NCI-H446 (cell line): ENCODE data around the gene RPL28.
A peak's percentile ranks its signal among the peaks of the same experiment; 100 is the strongest.
"Not testable (repeated sequence)": the region's sequence is repeated elsewhere in the genome, so short reads cannot be mapped to it uniquely, and the experiment has no call there.

ENCODE experiments used
- DNase-seq, 2 experiments: peaks; one replicate each; lab custom pipeline; 2025; lab: John Stamatoyannopoulos, UW

RPL28 gene

DNA sequence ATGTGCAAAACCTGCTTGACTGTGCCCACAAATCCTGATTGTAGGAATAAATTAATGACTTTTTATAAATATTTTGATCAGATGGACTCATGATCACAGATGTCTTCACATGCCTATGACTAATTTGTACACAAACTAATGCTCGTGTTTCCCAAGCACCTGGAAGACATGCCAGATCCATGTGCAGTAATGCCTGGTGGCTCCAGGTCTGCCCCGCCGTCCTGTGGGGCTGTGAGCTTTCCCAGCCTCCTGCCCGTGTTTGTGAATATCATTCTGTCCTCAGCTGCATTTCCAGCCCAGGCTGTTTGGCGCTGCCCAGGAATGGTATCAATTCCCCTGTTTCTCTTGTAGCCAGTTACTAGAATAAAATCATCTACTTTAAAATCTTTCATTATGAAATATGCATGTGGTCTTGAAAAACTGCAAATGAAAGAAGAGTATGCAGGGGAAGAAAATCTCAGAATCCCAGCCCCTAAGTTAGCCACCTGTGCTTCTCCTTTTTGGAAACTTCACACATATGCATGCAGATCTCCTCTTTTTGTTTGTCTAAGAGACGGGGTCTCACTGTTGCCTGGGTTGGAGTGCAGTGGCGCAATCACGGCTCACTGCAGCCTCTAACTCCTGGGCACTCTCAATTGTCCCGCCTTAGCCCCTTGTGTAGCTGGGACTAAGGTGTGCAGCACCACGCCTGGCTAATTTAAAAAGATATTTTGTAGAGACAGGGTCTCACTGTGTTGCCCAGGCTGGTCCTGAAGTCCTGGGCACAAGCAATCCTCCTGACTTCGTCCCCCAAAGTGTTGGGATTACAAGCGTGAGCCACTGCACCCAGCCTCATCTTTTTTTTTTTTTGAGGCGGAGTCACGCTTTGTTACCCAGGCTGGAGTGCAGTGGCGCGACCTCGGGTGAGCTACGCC is 6.2 kb downstream of the RPL28 start:
- DNase-seq: no peak

DNA sequence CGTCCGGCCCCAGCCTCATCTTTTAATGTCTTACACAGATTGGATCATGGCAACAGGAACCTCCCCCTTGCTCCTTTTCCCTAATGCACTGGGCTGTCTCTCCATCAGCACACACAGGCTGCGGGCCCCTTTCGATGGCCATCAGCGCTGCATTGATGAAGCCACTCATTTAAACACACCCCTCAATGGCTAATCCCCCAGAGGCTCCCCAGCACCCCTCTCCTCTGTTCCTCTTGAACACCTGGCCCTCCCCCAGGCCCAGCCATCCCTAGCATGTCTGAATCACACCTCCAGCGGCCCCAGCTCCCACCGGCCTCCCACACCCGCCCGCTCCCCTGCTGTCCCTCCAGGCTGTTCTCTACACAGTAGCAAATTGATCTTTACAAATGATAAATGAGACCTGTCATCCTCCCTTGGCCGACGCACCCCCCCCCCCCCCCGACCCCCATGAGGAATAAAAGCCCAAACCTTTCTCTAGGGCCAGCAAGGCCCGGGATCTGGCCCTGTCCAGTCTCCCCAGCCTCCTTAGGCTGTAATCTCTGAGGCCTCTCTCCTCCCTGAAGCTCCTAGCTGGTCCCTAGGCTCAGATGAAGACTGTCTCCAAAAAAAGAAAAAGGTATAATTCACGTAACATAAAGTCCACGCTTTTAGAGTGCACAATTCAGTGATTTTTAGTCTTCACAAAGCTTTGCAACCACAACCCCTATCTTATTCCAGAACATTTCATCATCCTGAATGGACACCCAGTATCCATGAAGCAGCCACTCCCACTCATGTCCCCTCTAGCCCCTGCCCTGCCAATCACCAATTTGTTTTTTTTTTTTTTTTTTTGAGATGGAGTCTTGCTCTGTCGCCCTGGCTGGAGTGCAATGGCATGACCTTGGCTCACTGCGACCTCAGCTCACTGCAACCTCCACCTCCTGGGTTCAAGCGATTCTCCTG is 7.4 kb downstream of the RPL28 start:
- DNase-seq: no peak

DNA sequence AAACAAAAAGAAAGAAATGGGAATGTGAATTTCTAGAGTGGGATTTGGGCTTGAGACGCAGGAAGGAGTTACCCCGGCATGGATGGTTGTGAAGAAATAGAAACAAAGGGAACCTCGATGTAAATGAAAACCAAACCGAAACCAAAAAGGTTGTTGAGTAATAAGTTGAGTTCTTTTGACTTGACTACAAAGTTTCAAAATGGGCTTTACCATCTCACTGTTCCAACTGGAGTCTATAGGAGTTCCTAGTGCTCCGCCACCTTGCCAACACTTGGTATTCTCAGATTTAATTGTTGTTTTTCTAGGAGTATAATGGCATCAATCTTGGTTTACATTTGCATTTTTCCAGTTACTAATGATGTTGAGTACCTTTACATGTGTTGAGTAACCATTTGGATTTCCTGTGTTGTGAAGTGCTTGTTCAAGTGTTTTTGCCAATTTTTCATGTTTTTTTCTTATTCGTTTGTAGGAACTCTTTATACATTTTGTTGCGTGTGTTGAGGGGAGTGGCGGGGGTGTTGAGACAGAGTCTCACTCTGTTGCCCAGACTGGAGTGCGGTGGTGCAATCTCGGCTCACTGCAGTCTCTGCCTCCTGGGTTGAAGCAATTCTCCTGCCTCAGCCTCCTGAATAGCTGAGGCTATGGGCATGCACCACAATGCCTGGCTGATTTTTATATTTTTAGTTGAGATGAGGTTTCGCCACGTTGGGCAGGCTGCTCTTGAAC is 12.6 kb downstream of the RPL28 start:
- no peak for DNase-seq

DNA sequence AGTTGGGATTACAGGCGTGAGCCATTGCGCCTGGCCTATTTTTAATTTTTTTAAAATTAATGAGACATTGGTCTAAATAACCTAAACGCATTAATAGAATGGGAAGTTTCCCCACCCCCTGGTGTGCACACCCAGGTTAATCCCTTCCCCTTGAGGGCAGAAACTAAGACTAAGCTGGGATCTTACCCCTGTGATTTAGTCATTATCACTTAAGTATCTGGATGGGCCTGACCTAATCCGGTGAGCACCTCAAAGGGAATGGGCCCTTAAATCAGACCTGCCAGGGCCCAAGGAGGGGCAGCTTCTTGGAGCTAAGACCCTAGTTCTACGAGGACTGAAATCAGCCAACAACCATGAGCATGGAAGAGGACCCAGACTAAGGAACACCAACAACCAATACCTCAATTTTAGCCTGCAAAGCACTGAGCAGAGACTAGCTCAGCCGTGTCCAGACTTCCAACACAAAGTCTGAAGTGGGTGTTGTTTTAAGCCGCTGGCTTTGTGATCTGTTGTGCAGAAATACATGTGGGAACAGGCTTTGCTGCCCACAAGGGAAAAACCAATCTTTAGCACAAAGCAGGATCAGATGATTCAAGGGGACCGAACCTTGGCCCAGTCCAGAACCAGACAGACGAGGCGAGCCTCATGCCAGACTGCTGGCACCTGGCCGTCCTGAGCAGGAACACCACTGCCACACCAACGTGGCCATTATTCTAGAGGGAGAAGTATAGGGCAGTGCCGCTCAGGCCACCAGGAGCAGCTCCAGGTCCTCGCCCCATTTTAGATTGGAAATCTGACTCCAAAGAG is 14.8 kb downstream of the RPL28 start:
- DNase-seq: no peak

DNA sequence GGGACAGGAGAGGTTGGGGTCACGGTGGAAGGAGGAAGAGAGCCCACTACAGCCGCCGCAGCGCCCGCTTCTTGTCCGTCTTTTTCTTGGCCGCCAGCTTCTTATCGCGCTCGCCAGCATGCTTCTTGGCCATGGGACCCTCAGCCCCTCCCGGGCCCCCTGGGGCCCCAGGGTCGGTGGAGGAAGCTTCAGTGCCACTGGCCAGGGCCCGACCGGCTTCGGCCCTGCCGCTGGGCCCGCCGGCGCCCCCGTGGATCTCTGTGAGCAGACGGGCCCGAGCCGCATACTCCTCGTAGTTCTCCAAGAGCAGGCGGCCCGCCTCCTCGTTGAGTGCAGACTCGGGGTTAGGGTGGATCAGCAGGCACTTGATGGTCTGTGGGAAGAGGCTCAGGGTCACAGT is 15.7 kb downstream of the RPL28 start:
- not testable (repeated sequence) for DNase-seq

DNA sequence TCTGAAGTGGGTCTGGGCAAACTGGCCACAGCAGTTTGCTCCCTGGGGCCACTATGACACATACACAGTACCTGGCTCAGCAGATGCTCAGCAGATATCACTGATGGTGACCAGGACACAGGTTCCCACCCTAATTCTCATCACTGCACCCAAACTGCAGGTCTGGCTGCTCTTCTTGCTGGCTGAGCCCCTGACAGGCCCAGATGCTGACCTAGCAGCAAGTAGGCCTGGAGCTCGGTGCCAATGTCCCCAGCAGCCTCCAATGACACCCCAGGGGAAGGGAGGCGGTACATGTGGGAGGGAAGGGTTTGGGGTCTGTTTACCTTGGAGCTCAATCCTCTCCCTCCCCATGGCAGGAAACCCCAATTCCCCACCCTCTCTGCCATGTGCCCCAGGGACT is 16.8 kb downstream of the RPL28 start:
- DNase-seq: no peak

DNA sequence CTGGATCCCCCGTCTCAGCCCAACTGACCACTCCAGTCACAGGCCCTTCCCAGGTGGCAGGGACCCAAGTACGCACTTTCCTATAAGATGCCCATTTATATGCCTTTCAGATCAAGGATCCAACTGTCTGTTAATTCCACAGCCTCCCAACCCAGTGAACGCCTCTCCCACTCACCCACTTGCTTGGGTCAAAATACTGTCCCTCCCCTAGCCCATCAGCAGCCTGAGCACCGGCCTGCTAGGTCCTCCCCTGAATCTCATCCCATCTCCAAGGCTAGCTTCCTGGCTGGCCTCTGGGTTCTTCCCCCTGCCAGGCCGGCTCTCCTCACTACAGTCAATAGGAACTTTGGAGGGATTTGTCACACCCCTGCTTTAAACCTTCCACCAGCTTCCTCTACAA is 19.9 kb downstream of the RPL28 start:
- DNase-seq: no peak

DNA sequence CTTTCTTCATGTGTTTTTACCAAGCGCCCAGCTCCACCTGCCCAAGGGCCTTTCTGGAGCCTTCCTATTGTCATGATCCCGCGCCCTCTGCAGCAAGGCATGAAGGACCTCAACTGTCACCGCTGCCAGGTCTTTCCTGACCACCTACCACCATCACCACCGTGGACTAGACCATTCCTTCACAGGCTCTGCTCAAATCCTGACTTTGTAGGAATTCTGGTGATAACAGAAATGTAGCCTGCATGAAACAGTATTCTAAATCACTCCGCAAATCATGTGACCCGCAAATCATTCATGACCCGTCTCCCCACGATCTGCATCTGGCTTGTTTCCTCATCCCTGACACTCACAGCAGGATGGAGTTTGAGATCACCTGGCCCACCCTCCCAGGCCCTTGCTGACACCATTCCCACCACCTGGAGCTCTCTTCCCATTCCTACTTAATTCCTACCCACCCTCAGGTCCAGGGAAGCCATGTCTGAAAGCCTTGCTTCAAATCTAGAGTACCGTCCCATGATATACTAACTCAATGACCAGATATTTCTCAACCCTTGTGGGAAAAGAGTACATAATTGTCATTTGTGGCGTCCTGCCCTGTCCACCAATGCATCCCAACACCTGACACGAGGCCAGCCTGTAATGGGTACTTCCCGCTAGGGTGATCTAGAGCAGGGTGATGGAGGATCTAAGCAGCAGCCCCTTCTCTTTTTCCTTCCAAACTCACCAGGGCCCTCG is 20.5 kb downstream of the RPL28 start:
- DNase-seq: no peak

DNA sequence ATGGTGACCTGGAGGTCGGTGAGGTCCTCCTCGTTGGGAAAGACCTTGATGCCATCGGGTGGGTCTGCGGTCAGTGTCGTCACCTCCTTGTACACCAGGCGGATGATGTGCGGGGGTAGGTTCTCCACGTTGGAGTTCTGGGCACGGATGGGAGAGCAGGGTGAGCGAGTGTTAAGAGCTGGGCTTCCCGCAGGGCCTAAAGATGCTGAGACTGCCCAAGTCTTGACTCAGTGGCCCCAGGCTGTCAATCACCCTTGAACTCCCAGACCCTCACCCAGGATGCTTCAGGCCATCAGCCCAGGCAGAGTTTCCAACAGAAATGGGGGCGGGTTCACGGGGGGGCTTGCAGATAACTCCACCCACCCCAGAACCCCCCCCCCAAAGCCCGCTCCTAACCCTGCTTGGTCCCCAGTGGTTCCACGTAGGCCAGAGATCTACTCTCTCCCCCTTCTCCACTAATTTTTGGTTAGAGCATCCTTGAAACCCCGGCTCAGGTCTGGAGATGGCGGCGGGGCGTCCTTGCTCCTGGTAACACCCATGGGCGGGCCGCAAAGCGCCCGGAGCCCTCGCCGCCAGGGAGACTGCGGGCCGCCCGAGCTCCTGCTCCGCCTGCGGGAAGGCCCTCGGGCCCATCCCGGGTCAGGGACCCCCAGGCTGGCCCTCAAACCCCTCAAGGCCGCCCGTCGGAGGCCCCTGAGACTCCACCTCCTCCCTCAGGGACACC is 21.3 kb downstream of the RPL28 start:
- DNase-seq: no peak

DNA sequence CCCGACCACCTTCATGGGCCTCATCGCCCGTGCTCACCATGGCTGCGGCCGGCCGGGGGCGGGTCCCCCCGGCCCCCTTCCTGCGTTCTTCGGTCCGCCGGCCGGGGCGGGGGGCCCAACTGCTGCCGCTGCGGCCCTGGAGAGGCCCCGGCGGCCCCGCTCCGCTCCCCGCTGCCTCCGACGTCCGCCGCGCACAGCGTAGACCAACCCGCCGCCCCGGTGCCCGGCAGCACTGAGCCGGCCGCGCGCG is 21.7 kb downstream of the RPL28 start, which contains the start of gene UBE2S:
TSS of gene UBE2S (minus strand) at position 239 of the 250 bp plus-strand sequence. CDS start at position 40, 199 bp downstream.
- DNase-seq: not testable (repeated sequence)

DNA sequence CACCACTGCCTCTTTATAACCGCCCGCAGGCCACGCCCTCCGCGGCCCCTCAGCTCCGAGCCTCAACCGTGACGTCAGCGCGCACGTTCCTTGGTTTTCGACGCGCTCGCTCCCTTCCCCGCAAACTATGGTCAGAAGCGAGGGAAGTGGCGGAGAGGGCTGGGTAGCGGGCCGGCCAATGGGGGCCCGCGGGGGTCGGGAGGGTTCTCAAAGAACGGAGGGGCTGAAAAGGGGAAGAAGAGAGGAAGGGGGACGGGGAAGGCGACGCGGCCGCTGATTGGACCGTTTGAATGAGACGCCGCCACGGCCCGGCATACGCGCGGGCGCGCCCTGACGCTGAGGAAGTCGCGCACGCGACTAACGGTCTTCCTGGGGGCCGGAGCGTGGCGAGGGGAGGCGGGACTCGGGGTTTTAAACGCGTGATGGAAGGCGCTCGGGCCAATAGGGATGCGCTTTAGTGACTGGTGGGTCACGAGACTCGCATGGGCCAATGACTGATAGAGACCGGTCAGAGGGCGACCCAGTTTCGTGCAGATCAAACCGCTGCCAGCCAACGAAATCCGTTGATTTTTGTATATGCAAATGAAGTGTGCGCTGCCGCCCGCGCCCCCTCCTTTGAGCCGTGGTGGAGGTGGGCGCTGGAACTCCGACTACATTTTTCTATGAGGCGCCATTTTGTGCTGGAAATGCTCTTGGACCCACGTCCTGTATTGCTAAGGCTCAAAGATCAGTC is 22.2 kb downstream of the RPL28 start:
- peak; percentile 99 for DNase-seq

DNA sequence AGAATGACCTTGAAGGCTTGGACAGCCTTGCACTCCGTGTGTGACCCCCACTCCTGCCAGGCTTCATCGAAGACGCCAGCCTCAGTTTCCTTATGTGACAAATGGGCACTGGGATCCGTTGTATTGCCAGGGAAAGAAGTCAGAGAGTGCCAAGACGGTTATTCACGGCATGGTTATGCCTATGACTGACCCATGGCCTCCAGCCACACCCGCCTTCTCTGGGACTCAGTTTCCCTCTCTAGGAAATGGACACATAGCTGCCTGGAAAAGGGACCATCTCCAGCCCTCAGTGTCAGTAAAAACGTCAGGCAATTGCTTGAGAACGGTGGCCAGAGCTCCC is 22.8 kb downstream of the RPL28 start:
- no peak for DNase-seq

DNA sequence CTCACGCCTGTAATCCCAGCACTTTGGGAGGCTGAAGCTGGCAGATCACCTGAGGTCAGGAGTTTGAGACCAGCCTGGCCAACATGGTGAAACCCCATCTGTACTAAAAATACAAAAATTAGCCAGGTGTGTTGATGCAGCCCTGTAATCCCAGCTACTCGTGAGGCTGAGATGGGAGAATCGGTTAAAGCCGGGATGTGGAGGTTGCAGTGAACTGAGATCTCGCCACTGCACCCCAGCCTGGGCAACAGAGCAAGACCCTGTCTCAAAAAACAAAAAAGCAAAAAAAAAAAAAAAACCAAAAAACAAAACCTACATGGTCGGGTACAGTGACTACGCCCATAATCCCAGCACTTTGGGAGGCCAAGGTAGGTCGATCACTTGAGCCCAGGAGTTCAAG is 23.4 kb downstream of the RPL28 start:
- DNase-seq: not testable (repeated sequence)

DNA sequence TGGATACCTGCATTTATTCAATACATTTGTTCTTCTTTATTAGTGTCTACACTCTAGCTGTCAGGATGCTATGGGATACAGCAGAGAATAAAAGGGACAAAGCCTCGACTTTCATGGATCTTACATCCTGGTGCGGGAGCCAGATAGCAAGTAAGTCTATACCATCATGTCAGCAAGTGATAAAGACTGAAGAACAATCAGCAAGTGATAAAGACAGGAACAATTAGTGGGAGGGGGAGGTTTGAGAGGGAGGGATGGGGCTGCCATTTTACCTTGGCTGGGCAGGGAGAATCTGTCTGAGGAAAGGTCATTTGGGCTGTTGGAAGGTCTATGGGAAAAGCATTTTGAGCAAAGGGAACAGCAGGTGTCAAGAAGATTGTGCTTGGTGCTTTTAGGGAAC is 24.4 kb downstream of the RPL28 start:
- no peak for DNase-seq

DNA sequence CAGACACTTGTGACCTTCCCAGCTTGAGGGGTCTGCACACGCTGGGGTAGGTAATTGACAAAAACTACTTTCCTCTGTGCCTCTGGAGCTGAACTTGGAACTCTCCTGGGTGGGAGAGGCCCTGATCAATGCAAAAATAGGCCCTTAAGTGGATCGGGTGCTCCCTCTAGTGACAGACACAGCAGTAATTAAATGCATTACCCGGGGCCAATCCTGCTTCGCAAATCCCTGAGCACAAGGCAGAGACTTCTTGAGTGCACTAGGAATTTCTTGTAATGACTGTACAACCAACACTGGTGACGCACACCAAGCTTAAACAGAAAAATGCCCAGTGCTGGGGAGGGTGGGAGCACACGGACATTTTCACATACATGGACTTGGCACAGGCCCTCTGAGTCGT is 32.5 kb downstream of the RPL28 start:
- peak; percentile 55 to 81 for DNase-seq

DNA sequence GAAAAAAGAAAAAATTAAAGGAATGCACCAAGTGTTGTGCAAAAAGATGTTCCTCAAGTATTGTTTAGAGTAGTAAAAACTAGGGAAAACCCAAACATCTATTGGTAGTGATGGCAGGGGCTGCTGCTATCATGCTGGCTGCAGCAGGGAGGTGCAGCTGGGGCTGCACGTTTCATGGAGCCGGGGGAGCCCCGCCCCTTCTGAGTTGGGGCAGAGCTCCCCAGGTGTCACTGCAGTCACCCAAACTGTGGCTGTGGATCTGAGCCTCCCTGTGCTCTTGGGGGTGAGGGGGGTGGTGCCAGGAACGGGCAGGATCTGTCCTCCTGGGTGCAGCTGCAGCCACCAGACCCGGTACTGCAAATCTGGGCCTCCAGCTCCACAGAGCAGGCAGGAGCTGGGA is 33.4 kb downstream of the RPL28 start:
- no peak for DNase-seq

DNA sequence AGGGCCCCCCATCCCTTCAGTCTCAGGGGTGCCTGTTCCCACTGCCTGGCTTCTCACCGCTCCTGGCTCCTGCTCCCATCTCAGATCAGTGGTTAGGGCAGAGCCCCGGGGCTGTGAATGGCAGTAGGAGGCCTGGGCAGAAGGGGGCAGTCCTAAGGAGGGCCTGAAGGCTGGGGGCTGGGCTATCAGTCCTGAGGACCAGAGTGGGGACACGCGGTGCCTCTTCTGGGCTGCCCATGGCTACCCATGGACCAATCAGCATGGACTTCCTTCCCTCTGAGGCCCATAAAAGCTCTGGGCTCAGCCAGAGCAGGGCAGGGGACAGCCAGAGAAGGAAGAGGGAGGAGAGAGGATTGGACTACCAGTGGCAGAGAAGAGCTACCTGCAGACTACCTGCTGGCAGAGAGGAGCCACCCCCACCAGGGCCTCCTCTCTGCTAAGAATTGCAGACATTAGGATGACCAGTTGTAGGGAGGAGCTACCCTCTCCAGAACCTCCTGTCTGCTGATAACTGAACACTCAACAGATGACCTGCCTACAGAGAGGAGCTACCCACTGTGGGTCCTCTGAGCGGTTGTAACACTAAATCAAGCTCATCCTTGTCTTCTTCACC is 34.0 kb downstream of the RPL28 start:
- no peak for DNase-seq

DNA sequence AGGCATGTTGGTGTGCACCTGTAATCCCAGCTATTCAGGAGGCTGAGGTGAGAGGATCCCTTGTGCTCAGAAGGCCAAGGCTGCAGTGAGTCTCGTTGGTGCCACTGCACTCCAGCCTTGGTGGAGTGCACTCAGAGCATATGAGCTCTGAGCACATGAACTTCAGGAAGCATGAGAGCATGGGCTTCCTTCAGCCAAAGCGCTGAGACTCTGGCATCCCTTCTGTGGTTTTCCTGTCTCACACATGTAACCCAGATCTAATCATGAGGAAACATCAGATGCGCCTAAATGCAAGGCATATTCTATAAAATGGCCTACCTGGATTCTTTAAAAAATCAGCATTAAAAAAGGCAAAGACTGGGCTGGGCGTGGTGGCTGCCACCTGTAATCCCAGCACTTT is 35.5 kb downstream of the RPL28 start:
- DNase-seq: not testable (repeated sequence)
